HG03439 (cell line): ENCODE measurements around the gene ENTPD6.

Source experiments
- ATAC-seq: cut with Tn5 transposase; IDR thresholded peaks from one replicate; pipeline ENCODE4 v1.9.1; 2021; ENCODE audit warnings: mild to moderate bottlenecking, moderate library complexity; ENCODE audit not compliant: unreplicated experiment

The ENTPD6 gene

DNA sequence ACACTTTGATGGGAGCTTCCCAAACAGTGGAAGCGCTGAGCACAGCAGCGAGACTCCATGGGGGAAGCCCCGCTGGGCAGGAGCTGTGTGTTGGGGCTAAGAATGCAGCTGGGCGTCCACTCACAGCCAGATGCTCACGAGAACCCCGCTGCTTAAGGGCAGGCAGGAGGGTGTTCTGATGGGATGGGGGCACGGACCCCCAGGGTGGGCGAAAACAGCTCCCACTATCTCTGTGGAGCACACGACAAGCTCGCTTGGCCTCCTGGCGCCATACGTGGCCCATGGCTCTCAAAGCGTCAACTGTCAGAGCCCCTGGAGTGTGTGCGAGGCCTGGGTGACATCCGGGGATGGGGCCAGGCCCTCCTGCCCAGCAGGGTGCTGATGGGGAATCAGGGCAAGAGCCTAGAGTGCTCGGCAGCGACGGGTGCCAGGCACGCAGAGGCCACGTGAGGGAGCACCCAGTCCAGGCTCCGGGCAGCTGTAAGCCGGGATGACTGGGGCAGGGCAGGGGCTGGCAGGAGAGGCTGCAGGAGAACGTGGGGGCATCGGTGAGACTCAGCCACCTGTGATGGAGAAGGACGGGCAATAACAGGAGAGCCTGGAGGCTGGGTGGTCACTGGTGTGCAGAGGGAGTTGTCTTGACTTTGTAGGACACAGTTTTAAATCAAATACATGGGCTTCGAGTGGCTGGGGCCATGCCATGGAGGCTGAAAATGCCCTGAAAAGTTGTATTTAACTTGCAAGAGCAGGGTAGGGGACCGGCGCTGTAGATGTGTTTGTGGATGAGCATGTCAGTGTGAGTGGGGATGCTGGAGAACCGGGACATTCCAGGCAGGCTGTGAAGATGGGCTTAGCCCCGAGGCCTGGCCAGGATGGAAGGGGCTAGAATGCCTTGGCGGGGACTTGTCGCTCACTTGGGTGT lies 79.6 kb downstream of the ENTPD6 start:
- no peak for ATAC-seq

DNA sequence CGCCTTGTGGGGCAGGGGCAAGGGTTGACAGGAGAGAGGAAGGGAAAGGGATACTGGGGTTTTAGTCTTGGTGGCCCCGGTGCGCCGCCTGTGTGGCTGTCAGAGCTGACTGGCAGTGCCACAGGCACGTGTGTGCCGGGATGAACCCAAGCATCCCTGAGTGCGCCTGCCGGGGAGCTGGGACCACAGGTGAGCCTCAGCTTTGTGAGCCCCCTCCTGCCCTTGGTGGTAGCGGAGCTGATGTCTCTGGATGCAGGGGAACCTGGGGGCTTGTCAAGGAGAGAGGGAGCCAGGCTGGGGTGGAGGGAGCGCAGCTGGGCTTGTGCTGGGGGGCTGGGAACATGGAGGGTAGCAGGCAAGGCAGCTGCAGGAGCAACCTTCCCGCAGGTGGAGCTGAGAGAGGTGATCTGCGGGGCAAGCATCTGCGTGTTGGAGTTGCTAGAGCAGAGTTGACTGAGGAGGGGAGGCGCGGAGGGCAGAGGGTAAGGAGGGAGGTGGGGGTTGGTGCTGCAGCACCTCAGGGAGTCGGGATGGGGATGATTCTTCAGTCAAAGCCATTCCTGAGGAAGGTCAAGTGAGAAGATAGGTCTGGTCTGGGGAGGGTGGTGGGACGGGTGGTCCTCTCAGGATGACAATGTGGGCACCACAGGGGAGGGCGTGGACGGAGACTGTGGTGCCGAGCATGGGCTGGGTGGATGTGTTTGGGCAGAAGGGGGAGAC lies 80.5 kb downstream of the ENTPD6 start:
- ATAC-seq, result no peak
